ENCODE results near the gene KCNF1. TPM values are rescaled to one million over a fixed set of nuclear protein-coding genes. Genes with fewer than 3 reads are reported as not detected.

The KCNF1 gene
- total and polyA plus RNA-seq, 7 experiments from 2014 or later, result not detected

- Mint-ChIP-seq H3K27ac (no peak overlapping the region), H3K27me3 (peaks cover 14 to 41% (median 18%) of the 10 kb centered on the region in 5 donors), H3K4me1 (no peaks in the 10 kb centered on the region), H3K9me3 (no peaks in the 10 kb centered on the region), H3K36me3 (no peaks in the 10 kb centered on the region), H3K4me3 (no peak overlapping the region)
- no peak overlapping the region for H3K27ac ChIP-seq (ENCODE audit: low read depth, low read length)
- ATAC-seq (no peak), DNase-seq (no peak)
- no peaks in the 10 kb centered on the region for H3K36me3 ChIP-seq (ENCODE audit: control insufficient read depth in 2 of 3, insufficient read depth in 3 of 3, low read length in 3 of 3)
- POLR2A ChIA-PET, result no interaction called here
- intact Hi-C loops (cut with micrococcal nuclease), result no loop called here
- H3K27me3 ChIP-seq (ENCODE audit: control insufficient read depth in 2 of 2, insufficient read depth in 2 of 2, low read length in 2 of 2), result no peaks in the 10 kb centered on the region
- no peak overlapping the region for H3K4me3 ChIP-seq (ENCODE audit: low read length)
- no peaks in the 10 kb centered on the region for H3K9me3 ChIP-seq (ENCODE audit: control insufficient read depth in 2 of 3, low read length in 3 of 3)
- CTCF ChIA-PET, result no interaction called here
- H3K4me1 ChIP-seq (ENCODE audit: control insufficient read depth in 2 of 2, insufficient read depth in 2 of 2, low read length in 2 of 2), result no peaks in the 10 kb centered on the region
Observed at GRCh38 chr2:10960606-10961489, 49.1 kb downstream of the KCNF1 start.

GRCh38 chr2:10961490-10961875 lies 49.7 kb downstream of the KCNF1 start:
- H3K36me3 Mint-ChIP-seq, result no peaks in the 10 kb centered on the region
- H3K4me1 ChIP-seq (ENCODE audit: control insufficient read depth in 2 of 2, insufficient read depth in 2 of 2, low read length in 2 of 2), result no peaks in the 10 kb centered on the region
- H3K27me3 Mint-ChIP-seq, result peaks cover 11 to 38% (median 18%) of the 10 kb centered on the region in 5 donors
- intact Hi-C loops (cut with micrococcal nuclease), result no loop called here
- DNase-seq (no peak), ATAC-seq (no peak)
- H3K27me3 ChIP-seq (ENCODE audit: control insufficient read depth in 2 of 2, insufficient read depth in 2 of 2, low read length in 2 of 2), result no peaks in the 10 kb centered on the region
- H3K4me3 Mint-ChIP-seq, result no peak overlapping the region
- no peak overlapping the region for H3K4me3 ChIP-seq (ENCODE audit: low read length)
- POLR2A ChIA-PET, result no interaction called here
- H3K9me3 ChIP-seq (ENCODE audit: control insufficient read depth in 2 of 3, low read length in 3 of 3), result no peaks in the 10 kb centered on the region
- no peak overlapping the region for H3K27ac Mint-ChIP-seq
- no peaks in the 10 kb centered on the region for H3K9me3 Mint-ChIP-seq
- CTCF ChIA-PET, result no interaction called here
- H3K4me1 Mint-ChIP-seq, result no peaks in the 10 kb centered on the region
- no peaks in the 10 kb centered on the region for H3K36me3 ChIP-seq (ENCODE audit: control insufficient read depth in 2 of 3, insufficient read depth in 3 of 3, low read length in 3 of 3)
- no peak overlapping the region for H3K27ac ChIP-seq (ENCODE audit: low read depth, low read length)

DNA sequence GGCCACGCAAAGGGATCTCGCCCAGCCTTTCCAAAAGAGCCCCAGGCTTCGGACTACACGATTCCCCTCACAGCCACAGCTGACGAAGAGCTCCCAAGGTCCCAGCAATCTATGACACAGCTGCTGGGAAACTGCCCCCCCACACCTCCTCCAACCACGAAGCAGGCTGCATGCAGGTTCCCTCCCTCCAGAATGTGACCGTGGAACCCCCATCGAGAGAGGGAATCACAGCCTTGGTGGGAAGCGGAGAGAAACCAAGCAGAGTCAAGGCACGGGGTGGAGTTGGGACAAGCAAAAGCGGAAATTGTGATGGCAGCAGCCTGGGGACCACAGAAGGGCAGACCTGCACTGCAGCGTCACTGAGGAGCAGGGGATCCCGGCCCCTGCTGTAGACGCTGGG lies 50.3 kb downstream of the KCNF1 start:
- CTCF ChIA-PET, result no interaction called here

DNA sequence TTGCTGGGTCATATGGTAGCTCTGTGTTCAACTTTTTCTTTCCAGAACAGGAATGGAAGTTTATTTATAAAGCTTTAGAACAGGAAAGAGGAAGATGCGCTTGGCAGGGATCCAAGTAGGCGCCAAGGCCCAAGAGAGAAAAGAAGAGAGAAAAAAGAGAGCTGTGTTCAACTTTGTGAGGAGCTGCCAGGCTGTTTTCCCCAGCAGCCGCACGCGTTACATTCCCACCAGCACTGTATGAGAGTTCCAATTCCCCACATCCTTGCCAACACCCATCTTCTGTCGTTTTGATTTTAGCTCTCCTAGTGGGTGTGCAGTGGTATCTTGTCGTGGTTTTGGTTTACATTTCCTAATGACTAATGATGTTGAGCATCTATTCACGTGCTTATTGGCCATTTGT lies 51.4 kb downstream of the KCNF1 start:
- DNase-seq (no peak), ATAC-seq (no peak)
- H3K4me1 Mint-ChIP-seq, result no peaks in the 10 kb centered on the region
- ChIA-PET CTCF (no interaction called here), POLR2A (no interaction called here)
- H3K27ac ChIP-seq (ENCODE audit: low read depth, low read length), result no peak overlapping the region
- H3K27me3 Mint-ChIP-seq, result peaks cover 8 to 37% (median 18%) of the 10 kb centered on the region in 5 donors
- H3K4me1 ChIP-seq (ENCODE audit: control insufficient read depth in 2 of 2, insufficient read depth in 2 of 2, low read length in 2 of 2), result no peaks in the 10 kb centered on the region
- intact Hi-C loops (cut with micrococcal nuclease), result no loop called here
- H3K9me3 ChIP-seq (ENCODE audit: control insufficient read depth in 2 of 3, low read length in 3 of 3), result no peaks in the 10 kb centered on the region
- H3K9me3 Mint-ChIP-seq, result no peaks in the 10 kb centered on the region
- no peak overlapping the region for H3K4me3 ChIP-seq (ENCODE audit: low read length)
- H3K27me3 ChIP-seq (ENCODE audit: control insufficient read depth in 2 of 2, insufficient read depth in 2 of 2, low read length in 2 of 2), result peaks cover 0 to 4% of the 10 kb centered on the region in 2 donors
- H3K27ac Mint-ChIP-seq, result no peak overlapping the region
- H3K36me3 Mint-ChIP-seq, result no peaks in the 10 kb centered on the region
- no peak overlapping the region for H3K4me3 Mint-ChIP-seq
- no peaks in the 10 kb centered on the region for H3K36me3 ChIP-seq (ENCODE audit: control insufficient read depth in 2 of 3, insufficient read depth in 3 of 3, low read length in 3 of 3)

More for the DNA sequence above, 50.3 kb downstream of the KCNF1 start:
- H3K9me3 Mint-ChIP-seq, result no peaks in the 10 kb centered on the region
- intact Hi-C loops (cut with micrococcal nuclease), result no loop called here
- H3K27ac ChIP-seq (ENCODE audit: low read depth, low read length), result no peak overlapping the region
- POLR2A ChIA-PET, result no interaction called here
- ATAC-seq, result no peak
- H3K27me3 Mint-ChIP-seq, result peaks cover 8 to 37% (median 18%) of the 10 kb centered on the region in 5 donors
- H3K4me1 Mint-ChIP-seq, result no peaks in the 10 kb centered on the region
- H3K27me3 ChIP-seq (ENCODE audit: control insufficient read depth in 2 of 2, insufficient read depth in 2 of 2, low read length in 2 of 2), result peaks cover 0 to 3% of the 10 kb centered on the region in 2 donors
- no peak overlapping the region for H3K4me3 Mint-ChIP-seq
- no peaks in the 10 kb centered on the region for H3K9me3 ChIP-seq (ENCODE audit: control insufficient read depth in 2 of 3, low read length in 3 of 3)
- DNase-seq, result no peak
- no peaks in the 10 kb centered on the region for H3K36me3 Mint-ChIP-seq
- no peak overlapping the region for H3K4me3 ChIP-seq (ENCODE audit: low read length)
- H3K27ac Mint-ChIP-seq, result no peak overlapping the region
- H3K36me3 ChIP-seq (ENCODE audit: control insufficient read depth in 2 of 3, insufficient read depth in 3 of 3, low read length in 3 of 3), result no peaks in the 10 kb centered on the region
- no peaks in the 10 kb centered on the region for H3K4me1 ChIP-seq (ENCODE audit: control insufficient read depth in 2 of 2, insufficient read depth in 2 of 2, low read length in 2 of 2)

Other genes with a start within 250 kb of the KCNF1 start
- gene NOL10, start 222.0 kb upstream of the KCNF1 start, total RNA-seq, result 10 to 100 TPM; 15.5 to 26.2 (median 21.3) TPM
- gene NOL10, start 222.0 kb upstream of the KCNF1 start, polyA plus RNA-seq, result 10 to 100 TPM; 14.7 to 25.6 TPM
- gene ATP6V1C2, start 190.3 kb upstream of the KCNF1 start, total RNA-seq, result not detected
- not detected for gene ATP6V1C2, start 190.3 kb upstream of the KCNF1 start, polyA plus RNA-seq
- 100 to 1,000 TPM in 1 of 5 experiments, 10 to 100 TPM in 4; 24.3 to 173 (median 46.8) TPM for gene PDIA6, start 99.1 kb upstream of the KCNF1 start, total RNA-seq
- 10 to 100 TPM; 74.5 to 89.3 TPM for gene PDIA6, start 99.1 kb upstream of the KCNF1 start, polyA plus RNA-seq
- gene SLC66A3, start 243.5 kb downstream of the KCNF1 start, total RNA-seq, result 10 to 100 TPM; 12.6 to 22.7 (median 17.4) TPM
- gene SLC66A3, start 243.5 kb downstream of the KCNF1 start, polyA plus RNA-seq, result 10 to 100 TPM; 35.1 to 43.7 TPM

Measured in naive thymus-derived CD4-positive, alpha-beta T cell (primary cell).